COLO668 (cell line): ENCODE results near the gene GJA9.
"Not testable (repeated sequence)": the region's sequence is repeated elsewhere in the genome, so short reads cannot be mapped to it uniquely, and the experiment has no call there.

ENCODE experiments used
- DNase-seq: peaks from one replicate; lab custom pipeline; 2025; ENCODE audit not compliant: unreplicated experiment; lab: John Stamatoyannopoulos, UW

GJA9 gene

GRCh38 chr1:38881487-38881886 is at the start of gene GJA9:
TSS of gene GJA9 (minus strand) at chr1:38881587. CDS start at chr1:38876098, 5,489 bp downstream.
- no peak for DNase-seq

- DNase-seq = peak; percentile 23
These were observed 48.1 kb upstream of the GJA9 start for GRCh38 chr1:38929476-38929875.

GRCh38 chr1:38929054-38929453 is 47.7 kb upstream of the GJA9 start:
- DNase-seq = no peak

- DNase-seq = no peak
These were observed 44.7 kb upstream of the GJA9 start for GRCh38 chr1:38926091-38926490.

- no peak for DNase-seq
These were observed 44.0 kb upstream of the GJA9 start for GRCh38 chr1:38925391-38925790.

GRCh38 chr1:38923607-38924006 is 42.2 kb upstream of the GJA9 start:
- DNase-seq = no peak

GRCh38 chr1:38919130-38919529 is 37.7 kb upstream of the GJA9 start:
- DNase-seq = peak; percentile 19

- DNase-seq = no peak
These were observed 37.2 kb upstream of the GJA9 start for GRCh38 chr1:38918568-38918967.

GRCh38 chr1:38917772-38918171 is 36.4 kb upstream of the GJA9 start:
- DNase-seq = no peak

GRCh38 chr1:38917337-38917736 is 36.0 kb upstream of the GJA9 start:
- DNase-seq = no peak

- DNase-seq = no peak
These were observed 34.1 kb upstream of the GJA9 start for GRCh38 chr1:38915352-38915948.

GRCh38 chr1:38914908-38915307 is 33.5 kb upstream of the GJA9 start:
- not testable (repeated sequence) for DNase-seq

GRCh38 chr1:38908821-38909220 is 27.4 kb upstream of the GJA9 start:
- no peak for DNase-seq

- no peak for DNase-seq
These were observed 24.6 kb upstream of the GJA9 start for GRCh38 chr1:38905985-38906384.

GRCh38 chr1:38899560-38899959 is 18.2 kb upstream of the GJA9 start:
- DNase-seq = no peak

GRCh38 chr1:38898653-38899230 is 17.4 kb upstream of the GJA9 start:
- no peak for DNase-seq

GRCh38 chr1:38896169-38896568 is 14.8 kb upstream of the GJA9 start:
- DNase-seq = no peak

- DNase-seq = no peak
These were observed 11.6 kb upstream of the GJA9 start for GRCh38 chr1:38892976-38893375.

GRCh38 chr1:38891753-38892152 is 10.4 kb upstream of the GJA9 start:
- DNase-seq = no peak

- DNase-seq = no peak
These were observed 8.2 kb upstream of the GJA9 start for GRCh38 chr1:38889589-38889988.

- DNase-seq = no peak
These were observed 7.3 kb upstream of the GJA9 start for GRCh38 chr1:38888423-38889333.

- DNase-seq = no peak
These were observed 3.7 kb upstream of the GJA9 start for GRCh38 chr1:38885092-38885491.
